Hematopoietic multipotent progenitor cell treated with erythropoietin and hydrocortisone succinate and interleukin-3 and kit ligand, for 6 days (in vitro differentiated cells): ENCODE data around the gene HEATR5B.

ENCODE experiments used
- DNase-seq: peaks from one replicate; pipeline ENCODE4 v3.0.0-alpha.2; 2015

Gene HEATR5B

DNA sequence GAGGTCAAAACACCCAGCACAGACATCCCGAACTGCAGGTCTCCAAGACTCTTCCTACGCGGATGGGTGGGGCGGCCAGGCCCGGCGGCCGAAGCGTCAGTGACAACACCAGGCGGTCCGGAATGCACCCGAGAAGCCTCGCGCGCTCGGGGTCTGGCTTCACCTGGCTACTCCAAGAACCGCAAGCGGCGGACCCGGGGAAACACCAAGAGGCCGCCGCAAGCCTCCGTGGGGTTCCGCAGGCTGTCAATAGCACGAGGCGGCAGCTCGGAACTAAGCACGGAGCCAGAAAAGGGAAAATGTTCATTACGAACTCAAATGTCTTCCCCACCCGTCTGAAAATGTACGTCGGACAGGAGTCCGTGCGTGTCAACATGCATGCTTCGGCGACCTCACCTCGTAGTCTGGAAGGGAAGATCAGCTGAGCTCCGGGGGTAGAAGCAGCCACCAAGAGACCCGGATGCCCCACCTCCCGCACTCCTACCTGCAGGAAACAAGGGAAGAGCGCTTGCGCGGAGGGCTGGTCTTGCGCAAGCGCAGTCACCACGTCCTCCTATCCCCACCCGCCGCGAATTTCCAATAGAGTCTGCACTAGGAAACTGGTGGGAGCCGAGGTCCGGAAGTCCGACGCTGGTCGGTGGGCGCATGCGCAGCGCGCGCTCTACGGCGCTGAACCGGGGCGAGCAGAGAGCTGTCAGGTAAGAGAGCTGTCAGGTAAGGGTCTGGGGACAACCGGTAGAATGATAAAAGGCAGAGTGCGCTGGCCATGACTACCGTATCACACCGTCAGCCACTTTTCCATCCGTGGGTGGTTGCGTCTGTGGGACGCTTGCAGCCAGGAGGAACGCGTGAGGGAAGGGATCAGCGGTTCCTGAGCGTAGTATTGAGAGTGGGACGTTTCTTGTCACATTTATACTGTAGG is at the start of gene HEATR5B, which contains the start of gene GPATCH11:
Gene HEATR5B, minus strand, starts transcription at position 500 of the 922 bp plus-strand sequence. CDS start 958 bp downstream, outside the sequence.
Gene GPATCH11, plus strand, starts transcription at position 646 of the 922 bp plus-strand sequence. CDS start 3,864 bp downstream, outside the sequence.
- peak; percentile 98 for DNase-seq

DNA sequence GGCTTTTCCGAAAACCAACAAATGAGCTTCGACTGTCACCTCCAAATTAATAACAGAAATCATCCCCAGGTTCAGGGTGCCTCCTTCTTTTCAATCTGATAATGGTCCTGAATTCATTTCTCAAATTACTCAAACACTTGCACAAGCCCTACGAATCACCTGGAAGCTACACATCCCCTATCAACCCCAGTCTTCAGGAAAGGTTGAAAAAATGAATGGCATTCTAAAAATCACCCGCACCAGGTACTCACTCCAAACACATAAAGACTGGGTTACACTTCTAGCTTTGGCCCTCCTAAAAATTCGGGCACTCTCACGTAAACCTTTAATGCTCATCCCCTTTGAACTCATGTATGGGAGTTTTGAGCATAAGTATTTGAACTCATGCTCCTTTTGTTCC is 48.7 kb upstream of the HEATR5B start:
- DNase-seq, result no peak

DNA sequence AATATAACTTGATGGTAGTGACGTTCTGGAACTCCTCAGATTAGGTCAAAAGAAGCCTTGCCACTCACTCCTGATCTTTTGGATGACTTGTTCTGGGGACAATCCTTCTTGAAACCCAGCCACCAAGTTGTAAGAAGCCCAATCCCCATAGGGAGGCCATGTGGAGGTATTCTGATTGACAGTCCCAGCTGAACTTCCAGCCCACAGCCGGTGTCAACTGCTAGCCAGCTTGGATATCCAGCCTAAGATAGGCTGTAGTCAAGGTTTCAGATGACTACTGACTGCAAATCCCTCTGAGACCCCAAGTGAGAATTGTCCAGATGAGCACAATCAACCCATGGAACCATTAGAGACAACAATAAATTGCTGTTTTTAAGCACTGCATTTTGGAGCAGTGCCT is 41.2 kb upstream of the HEATR5B start:
- DNase-seq, result no peak

DNA sequence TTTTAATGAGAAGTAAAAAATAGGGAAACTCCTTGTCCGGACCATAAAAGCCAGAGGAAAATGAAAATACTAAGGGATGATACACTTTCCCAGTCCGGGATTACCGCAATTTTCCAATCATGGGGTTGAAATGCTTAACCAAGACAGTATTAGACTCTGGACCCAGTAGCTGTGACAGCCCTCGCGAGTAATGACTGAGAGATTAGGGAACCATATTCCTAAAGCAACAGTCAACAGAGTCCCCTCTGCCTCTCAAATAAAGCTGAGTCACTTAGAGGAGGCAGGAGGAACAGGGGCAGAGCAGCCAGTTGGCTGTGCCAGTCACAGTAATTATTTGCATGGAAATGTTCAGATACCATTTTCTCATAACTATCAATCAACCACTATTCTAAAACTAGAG is 35.0 kb upstream of the HEATR5B start:
- peak; percentile 21 for DNase-seq

DNA sequence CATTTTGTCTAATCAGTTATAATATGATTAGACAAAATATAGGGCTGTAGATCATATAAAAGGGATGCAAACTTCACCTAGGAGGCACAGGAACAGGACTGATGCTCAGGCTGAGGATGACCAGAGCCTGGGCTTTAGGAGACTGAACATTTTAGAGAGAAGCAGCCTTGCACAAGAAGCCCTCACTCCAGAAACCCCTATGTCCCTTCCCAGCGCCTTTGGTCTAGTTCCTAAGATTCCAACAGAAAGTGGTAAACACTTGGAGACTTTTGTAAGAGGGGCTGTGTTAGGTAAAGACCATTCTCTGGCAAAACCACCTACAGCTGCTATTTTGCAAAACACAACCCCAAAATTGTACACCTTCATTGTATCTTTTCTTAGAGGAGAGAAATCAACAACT is 33.4 kb upstream of the HEATR5B start:
- DNase-seq, result no peak

DNA sequence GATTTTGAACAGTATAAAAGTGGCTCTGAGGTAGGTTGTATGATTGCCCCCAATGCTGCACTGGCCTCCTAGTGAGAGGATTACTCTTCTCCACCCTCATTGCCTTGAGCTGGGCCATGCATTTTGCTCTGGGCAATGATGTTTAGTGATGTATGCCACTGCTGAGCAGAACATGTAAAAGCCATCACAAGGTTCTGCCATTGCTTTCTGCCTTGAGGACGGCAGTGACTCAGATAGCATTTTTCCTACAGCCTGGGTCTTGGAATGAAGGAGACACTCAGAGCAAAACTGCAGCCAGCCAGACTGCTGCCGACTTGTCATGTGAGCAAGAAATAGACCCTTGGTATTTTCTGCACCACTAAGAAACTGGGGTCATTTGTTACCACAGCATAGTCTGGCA is 27.8 kb upstream of the HEATR5B start:
- no peak for DNase-seq

DNA sequence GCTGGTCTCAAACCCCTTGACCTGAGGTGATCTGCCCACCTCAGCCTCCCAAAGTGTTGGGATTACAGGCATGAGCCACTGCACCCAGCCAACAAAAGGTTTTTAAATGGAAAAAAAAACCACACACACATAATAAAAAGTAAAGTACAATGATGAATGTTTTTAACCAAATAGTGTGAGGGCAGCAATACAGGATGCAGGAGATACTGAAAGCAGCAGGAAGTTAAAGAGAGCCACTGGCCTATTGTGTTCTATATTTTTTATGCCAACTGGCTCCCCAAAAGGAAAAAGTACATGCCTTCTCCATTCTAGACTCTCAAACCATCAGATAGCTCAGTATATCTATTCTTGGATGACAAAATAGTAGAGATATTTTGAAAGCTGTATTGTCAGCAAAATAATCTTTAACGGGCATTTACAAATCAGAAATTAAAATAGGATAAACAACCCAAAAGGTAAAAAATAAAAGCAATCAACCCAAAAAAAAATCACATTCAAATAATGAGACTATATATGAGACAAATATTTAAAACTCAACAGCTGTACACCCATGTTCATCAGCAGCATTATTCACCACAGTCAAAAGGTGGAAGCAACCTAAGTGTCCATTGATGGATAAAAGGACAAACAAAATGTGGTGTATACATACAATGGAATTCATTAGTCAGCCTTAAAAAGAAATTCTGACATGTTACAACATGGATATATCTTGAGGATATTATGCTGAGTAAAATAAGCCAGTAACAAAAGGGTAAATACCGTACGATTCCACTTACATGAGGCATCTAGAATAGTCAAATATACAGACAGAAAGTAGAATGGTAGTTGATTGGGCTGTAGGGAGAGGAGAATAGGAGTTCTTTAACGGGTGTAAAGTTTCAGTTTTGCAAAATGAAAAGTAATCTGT is 26.4 kb upstream of the HEATR5B start:
- no peak for DNase-seq

DNA sequence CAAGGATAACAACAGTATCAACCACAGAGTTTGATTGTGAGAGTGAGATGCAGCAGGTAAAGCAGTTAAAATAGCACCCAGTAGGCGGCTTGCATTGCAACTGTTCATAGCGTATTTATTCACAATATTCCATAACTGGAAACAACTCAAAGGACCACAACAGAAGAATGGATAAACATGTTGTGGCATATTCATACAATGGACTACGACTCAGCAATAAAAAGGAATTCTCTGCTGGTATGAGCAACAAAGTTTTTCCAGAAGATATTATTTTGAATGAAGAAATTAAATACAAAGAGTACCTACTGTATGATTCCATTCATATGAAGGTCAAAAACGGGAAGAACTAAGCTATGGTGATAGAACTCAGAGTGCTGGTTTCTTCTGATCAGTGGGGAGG is 25.4 kb upstream of the HEATR5B start:
- no peak for DNase-seq

DNA sequence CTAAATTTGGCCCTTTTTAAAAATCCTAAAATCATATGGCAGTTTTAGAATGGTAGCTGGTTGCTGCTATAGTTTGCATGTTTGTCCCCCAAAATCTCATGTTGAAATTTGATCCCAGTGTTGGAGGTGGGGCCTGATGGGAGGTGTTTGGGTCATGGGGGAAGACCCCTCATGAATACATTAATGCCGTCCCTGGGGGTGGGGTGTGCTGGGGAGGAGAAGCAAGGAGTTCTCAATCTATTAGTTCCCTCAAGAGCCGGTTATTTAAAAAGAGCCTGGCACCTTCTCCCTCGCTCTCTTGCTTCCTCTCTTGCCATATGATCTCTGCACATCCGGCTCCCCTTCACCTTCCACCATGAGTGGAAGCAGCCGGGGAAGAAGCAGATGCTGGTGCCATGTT is 21.0 kb upstream of the HEATR5B start:
- no peak for DNase-seq

DNA sequence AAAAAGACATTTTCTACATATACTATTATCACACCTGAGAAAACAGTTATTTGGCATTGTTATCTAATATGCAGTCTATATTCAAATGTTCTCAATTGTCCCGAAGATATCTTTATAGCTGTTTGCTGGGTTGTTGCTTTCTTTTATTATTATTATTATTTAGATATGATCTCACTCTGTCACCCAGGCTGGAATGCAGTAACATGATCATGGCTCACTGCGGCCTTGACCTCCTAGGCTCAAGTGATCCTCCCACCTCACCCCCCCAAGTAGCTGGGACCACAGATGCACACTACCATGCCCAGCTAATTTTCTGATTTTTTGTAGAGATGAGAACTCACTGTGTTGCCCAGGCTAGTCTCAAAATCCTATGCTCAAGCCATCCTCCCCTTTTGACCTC is 20.0 kb upstream of the HEATR5B start:
- no peak for DNase-seq

DNA sequence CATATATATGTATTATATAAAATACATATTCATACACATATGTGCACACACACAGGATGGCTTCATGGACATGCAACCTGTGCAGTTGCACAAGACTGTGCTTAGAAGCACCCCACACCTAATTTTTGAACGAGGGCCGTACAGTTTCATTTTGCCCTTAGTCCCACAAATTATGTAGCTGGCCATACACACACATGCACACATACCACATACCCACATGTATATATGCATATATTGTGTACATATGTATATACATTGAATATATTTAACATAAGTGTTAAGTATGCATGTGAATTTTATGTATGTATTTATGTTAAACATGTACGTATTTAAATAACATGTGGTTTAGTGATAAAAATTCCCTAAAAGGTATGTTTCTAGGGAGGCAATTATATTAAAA is 18.4 kb upstream of the HEATR5B start:
- DNase-seq, result no peak

DNA sequence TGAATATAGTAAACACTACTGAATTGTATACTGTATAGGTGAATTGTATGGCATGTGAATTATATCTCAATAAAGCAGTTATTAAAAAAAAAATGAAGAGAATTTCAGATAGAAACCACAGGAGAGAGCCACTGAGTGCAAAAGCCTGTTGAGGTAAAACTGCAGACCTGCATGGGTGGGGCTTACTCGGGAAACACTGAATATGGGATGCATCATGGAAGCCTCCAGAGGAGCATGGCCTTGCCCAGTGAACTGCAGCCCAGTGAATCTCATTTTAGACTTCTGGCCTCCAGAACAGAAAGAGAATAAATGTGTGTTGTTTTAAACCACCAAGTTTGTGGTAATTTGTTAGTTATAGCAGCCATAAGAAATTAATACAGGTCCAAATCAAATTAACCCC is 15.9 kb upstream of the HEATR5B start:
- no peak for DNase-seq

DNA sequence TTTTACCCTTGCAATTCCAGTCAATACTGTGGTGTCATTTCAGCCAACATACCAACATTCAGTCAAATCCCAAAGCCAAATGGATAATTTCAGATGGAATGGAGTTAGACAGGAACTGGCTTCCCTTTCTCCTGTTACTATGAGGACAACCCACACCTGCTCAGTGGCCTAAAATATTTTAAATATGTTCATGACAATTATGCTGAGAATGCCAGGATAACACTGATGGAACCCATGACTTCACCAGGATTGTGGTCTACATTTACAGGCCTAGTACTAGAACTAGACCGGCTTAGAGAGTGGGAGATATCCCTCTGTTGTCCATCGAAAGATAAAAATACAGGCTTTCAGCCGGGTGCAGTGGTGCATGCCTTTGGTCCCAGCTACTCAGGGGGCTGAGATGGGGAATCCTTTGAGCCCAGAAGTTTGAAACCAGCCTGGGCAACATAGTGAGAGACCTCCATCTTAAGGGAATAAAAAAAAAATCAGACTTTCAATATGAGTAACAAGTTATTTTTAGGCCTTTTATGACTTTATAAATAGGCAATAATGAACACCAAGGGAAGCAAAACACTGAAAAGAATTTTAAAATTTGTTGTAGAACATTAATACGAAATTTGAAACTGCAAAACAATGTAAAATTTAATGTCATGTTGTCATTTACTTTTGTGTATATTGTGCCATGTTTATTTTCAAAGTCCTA is 14.4 kb upstream of the HEATR5B start:
- DNase-seq, result no peak

DNA sequence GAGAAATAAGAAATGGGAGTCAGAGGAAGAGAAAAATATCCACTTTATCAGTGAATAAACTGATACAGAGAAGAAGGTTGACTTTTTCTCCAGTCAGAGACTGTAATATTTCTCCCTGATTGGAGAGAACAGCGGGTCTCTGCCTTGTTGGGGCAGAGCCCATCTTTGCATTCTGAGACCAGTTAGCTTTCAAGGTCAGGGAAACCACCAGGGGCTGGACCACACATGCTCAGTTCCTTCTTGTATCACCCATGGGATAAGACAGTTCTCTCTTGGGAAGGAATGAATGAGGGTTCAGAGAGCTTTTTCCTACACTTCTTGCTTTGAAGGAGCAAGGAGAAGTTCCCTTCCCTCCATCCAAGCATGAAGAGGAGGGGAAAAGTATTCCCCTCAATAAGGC is 12.4 kb upstream of the HEATR5B start:
- DNase-seq, result no peak

DNA sequence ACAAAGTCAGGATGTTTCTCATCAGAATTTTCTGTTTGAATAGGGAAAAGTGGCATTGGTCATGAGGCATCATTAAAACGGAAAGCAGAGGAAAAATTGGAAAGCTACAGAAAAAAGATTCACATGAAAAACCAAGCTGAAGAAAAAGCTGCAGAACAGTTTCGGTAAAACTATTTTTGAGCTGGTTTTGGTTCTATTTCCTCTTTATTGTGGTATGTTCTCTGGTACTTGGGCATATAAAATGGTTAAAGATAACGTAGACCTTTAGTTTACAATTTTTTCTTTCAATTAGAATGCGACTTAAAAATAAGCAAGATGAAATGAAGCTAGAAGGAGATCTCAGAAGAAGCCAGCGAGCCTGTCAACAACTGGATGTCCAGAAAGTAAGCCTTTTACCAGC is 7.7 kb upstream of the HEATR5B start:
- no peak for DNase-seq

DNA sequence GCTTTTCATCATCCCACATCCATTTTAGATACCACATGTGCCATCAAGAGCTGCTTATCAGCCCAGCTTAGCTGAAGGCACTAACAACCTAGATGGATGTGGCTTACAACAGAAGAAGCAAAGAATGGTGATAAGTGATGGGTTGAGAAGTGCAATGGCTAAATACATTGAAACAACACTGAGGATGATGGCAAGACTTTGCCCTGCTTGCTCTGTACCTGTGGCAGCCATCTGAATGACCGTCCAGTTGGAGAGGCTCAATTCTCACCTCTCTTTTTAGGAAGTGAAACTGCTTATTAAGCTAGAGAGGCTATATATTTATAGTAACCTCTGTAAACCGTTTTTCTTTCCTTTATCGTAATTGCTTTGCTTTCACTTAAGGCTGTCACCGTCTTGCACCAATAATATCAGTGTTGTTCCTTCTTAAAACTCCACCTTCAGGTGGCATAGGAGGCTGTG is 5.9 kb upstream of the HEATR5B start:
- no peak for DNase-seq

DNA sequence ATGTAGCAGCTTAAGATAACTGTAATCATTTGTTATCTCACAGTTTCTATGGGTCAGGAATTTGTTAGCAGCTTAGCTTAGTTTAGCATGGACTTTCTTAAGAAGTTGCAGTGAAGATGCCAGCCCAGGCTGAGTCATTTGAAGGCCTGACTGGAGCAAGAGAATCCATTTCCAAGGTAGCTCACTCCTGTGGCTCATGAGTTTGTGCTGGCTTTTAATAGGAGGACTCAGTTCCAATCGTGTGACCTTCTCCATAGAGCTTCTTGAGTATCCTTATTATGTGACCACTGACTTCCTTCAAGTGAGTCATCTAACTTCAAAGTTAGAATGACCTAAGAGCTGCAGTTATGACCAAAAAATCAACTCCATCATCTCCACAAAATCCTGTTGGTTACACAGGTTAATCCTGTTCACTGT is 1.6 kb upstream of the HEATR5B start:
- peak; percentile 34 for DNase-seq

DNA sequence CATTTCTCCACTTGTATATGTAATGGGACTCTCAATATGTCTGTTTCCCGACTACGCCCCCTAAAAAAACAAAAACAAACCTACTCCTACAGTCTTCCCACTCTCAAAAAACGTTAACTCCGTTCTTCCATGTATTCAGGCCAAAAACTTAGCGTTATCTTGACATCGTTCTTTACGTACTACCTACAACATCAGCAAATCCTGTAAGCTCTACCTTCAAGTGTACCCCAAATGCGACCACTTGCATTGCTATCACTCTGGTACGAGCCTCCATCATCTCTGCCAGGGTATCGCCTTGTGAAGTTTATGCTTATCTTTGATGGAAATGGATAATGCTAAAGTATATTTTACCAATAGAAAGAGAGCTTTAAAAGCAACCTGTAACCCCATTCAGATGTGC is 625 bp upstream of the HEATR5B start:
- no peak for DNase-seq

DNA sequence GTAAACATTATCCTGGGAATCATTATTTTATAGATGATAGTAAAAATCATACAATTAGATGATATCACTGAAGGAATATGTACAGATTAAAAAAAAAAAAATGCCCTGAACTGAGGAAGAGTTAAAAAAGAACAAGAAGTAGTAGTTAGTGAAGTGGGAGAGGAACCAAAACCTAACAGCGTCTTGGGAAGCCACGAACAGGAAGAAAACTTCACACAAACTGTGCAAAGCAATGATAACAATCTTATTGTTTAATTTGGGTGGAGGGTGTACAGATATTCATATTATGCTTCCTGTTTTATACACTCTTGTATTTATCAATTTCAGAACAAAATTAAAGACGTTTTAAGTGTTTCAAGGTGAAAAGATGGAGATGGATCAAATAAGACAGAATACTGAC is 3.5 kb downstream of the HEATR5B start:
- DNase-seq, result no peak

DNA sequence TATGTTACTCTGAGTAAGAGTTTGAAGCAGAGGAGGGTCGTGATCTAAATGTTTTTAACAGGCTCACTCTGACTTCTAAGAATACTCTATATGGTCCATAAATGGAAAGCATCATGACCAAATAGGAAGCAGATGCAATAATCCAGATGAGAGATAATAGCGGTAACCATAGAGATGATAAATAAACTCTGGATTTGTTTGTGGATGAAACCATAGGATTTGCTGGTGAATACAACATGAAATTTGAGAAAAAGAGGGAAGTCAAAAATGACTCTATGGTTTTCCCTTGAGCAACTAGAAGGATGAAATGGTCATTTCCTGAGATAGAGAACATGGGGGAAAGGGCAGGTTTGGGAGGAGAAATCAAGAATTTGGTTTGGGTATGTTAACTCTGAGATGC is 3.9 kb downstream of the HEATR5B start:
- DNase-seq, result no peak

DNA sequence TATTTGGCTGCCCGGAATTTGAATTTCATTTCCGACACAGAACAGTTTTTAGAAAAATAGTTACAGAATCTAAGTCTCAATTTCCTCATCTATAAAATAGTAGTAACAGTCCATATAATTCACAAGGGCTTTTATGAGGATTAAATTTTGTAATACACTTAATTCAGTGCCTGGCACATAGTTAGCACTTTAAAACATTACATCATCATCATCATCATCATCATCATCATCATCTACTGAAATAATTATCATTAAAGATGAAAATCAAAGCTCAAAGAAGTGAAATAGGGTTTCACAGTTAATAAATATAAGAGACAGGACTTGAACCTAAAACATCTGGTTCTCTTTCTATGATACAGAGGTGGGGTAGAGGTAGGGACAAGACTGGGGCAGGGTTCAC is 13.2 kb downstream of the HEATR5B start:
- no peak for DNase-seq

DNA sequence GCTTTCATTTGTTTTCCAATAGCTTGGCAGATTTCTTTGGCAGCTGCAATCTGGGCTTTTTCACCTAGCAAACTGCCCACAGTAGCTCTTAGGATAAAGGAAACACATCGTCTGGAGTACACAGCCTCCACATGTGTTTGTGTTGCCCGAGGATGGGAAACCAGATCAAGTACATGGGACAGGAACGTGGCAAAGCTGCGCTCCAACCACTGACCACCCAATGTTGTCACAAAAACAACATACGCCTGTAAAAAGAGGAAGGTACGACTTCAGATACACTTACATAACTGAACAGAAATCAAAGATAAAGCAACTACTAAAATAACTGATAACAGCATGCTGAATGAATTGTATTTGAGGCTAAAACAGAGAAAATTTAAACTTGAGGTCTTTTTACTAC is 15.5 kb downstream of the HEATR5B start:
- peak; percentile 43 for DNase-seq

DNA sequence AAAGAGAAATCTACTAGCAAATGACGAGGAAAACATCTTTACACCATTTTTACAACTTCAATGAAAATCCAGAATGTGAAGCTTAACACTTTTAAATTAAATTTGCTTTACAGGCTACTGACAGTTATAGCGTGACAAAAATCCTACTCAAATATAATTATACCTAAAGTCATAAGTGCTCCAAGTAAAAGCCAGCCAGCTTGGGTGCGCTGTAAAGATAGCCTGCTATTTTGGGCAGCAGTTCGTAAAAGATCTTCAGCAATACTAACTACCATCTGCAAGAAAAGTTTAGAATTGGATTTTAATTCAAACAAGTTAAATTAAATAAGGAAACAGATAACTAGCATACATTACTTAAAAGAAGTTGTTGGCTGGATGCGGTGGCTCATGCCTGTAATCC is 22.4 kb downstream of the HEATR5B start:
- no peak for DNase-seq
